WTC11 (cell line): ENCODE measurements around the gene RASGRP4. TPM values are rescaled to one million over a fixed set of nuclear protein-coding genes. Genes with fewer than 3 reads are reported as not detected.

Source experiments
- ATAC-seq: fragments of 200-7000 bp; cut with Tn5 transposase; 2 replicates; pipeline ENCODE4 v1.10.0; 2021; ENCODE audit warnings: mild to moderate bottlenecking, moderate library complexity
- CTCF ChIA-PET: fragments of 300-600 bp; sonication (Branson Sonifier 250); formaldehyde crosslinking; loops from one replicate; lab custom pipeline; 2021; ENCODE audit warnings: antibody characterized with exemption; lab: Charles Lee
- POLR2A ChIA-PET: fragments of 350-600 bp; sonication (Branson Sonifier 250); formaldehyde crosslinking; loops from one replicate; lab custom pipeline; 2021; ENCODE audit warnings: antibody characterized with exemption; lab: Charles Lee
- DNase-seq: peaks from one replicate; pipeline ENCODE4 v3.0.0; 2021; ENCODE audit warnings: low spot score
- H3K27ac Mint-ChIP-seq: 2 replicates; pipeline ENCODE4 v1.8.0; 2021; ENCODE audit warnings: mixed read lengths
- H3K27me3 Mint-ChIP-seq: 2 replicates; pipeline ENCODE4 v1.8.0; 2021; ENCODE audit warnings: low read depth, mild to moderate bottlenecking, moderate library complexity, mixed read lengths
- H3K36me3 Mint-ChIP-seq: 2 replicates; pipeline ENCODE4 v1.8.0; 2021; ENCODE audit warnings: mixed read lengths
- H3K4me1 Mint-ChIP-seq: 2 replicates; pipeline ENCODE4 v1.8.0; 2022; ENCODE audit warnings: mixed read lengths
- H3K4me3 Mint-ChIP-seq: 2 replicates; pipeline ENCODE4 v1.8.0; 2021; ENCODE audit warnings: mild to moderate bottlenecking, moderate library complexity, mixed read lengths
- H3K9me3 Mint-ChIP-seq: 2 replicates; pipeline ENCODE4 v1.8.0; 2021; ENCODE audit warnings: mixed read lengths
- CBFB ChIP-seq: sonication (generic); formaldehyde crosslinking; IDR thresholded peaks from 2 replicates; pipeline ENCODE4 v1.8.1; 2022; ENCODE audit warnings: mild to moderate bottlenecking, low read depth, missing genetic modification reagents
- CREM ChIP-seq: sonication (generic); formaldehyde crosslinking; IDR thresholded peaks from 2 replicates; pipeline ENCODE4 v1.8.1; 2022; ENCODE audit warnings: mild to moderate bottlenecking, missing genetic modification reagents, moderate library complexity
- E2F5 ChIP-seq: sonication (generic); formaldehyde crosslinking; IDR thresholded peaks from 2 replicates; pipeline ENCODE4 v1.8.1; 2022; ENCODE audit warnings: mild to moderate bottlenecking, moderate library complexity, missing genetic modification reagents
- EMX1 ChIP-seq: fragments of 250-450 bp; sonication (Bioruptor Pico); IDR thresholded peaks from 2 replicates; pipeline ENCODE4 v1.8.0; 2021; ENCODE audit warnings: mild to moderate bottlenecking
- FOXJ3 ChIP-seq: sonication (generic); formaldehyde crosslinking; IDR thresholded peaks from 2 replicates; pipeline ENCODE4 v1.9.0; 2021; ENCODE audit warnings: missing genetic modification reagents, mild to moderate bottlenecking, borderline replicate concordance
- IRF1 ChIP-seq: sonication (generic); formaldehyde crosslinking; IDR thresholded peaks from 2 replicates; pipeline ENCODE4 v1.8.0; 2023; ENCODE audit warnings: missing genetic modification reagents
- JUN ChIP-seq: sonication (generic); formaldehyde crosslinking; IDR thresholded peaks from 2 replicates; pipeline ENCODE4 v1.8.0; 2023; ENCODE audit warnings: mild to moderate bottlenecking, missing genetic modification reagents
- MXD4 ChIP-seq: fragments of 250-450 bp; sonication (Bioruptor Pico); IDR thresholded peaks from 2 replicates; pipeline ENCODE4 v1.8.0; 2021; ENCODE audit warnings: mild to moderate bottlenecking, moderate library complexity, borderline replicate concordance
- NR2C2 ChIP-seq: sonication (generic); formaldehyde crosslinking; IDR thresholded peaks from 2 replicates; pipeline ENCODE4 v1.8.0; 2022; ENCODE audit warnings: mild to moderate bottlenecking, missing genetic modification reagents
- RELA ChIP-seq: sonication (generic); formaldehyde crosslinking; IDR thresholded peaks from 2 replicates; pipeline ENCODE4 v1.8.1; 2022; ENCODE audit warnings: missing genetic modification reagents, mild to moderate bottlenecking, borderline replicate concordance
- TP53 ChIP-seq: sonication (generic); formaldehyde crosslinking; IDR thresholded peaks from 2 replicates; pipeline ENCODE4 v1.8.1; 2023; ENCODE audit warnings: mild to moderate bottlenecking, missing genetic modification reagents
- USF1 ChIP-seq: sonication (generic); formaldehyde crosslinking; IDR thresholded peaks from 2 replicates; pipeline ENCODE4 v1.8.0; 2022; ENCODE audit warnings: mild to moderate bottlenecking, missing genetic modification reagents
- ZNF416 ChIP-seq: fragments of 250-450 bp; sonication (Bioruptor Pico); IDR thresholded peaks from 2 replicates; pipeline ENCODE4 v1.9.0; 2021; ENCODE audit warnings: mild to moderate bottlenecking, inconsistent platforms
- total RNA-seq: library from RNA; stranded (reverse); gene quantifications from 3 replicates; pipeline ENCODE4 v1.2.3, GENCODE V29; 2021
- TF ChIP-seq, protein P1 (sequence below): sonication (generic); formaldehyde crosslinking; IDR thresholded peaks from 2 replicates; pipeline ENCODE4 v1.8.1; 2022; ENCODE audit warnings: missing genetic modification reagents, borderline replicate concordance
- TF ChIP-seq, protein P2 (sequence below): fragments of 250-450 bp; sonication (Bioruptor Pico); IDR thresholded peaks from 2 replicates; pipeline ENCODE4 v1.9.0; 2021; ENCODE audit warnings: mild to moderate bottlenecking
- TF ChIP-seq, protein P3 (sequence below): sonication (generic); formaldehyde crosslinking; IDR thresholded peaks from 2 replicates; pipeline ENCODE4 v1.8.1; 2022; ENCODE audit warnings: low read depth, mild to moderate bottlenecking, moderate library complexity, missing genetic modification reagents, borderline replicate concordance
- TF ChIP-seq, protein P4 (sequence below): fragments of 200-600 bp; IDR thresholded peaks from 2 replicates; pipeline ENCODE4 v1.8.0; 2022; ENCODE audit warnings: antibody characterized with exemption
- TF ChIP-seq, protein P5 (sequence below): fragments of 250-450 bp; sonication (Bioruptor Pico); IDR thresholded peaks from 2 replicates; pipeline ENCODE4 v1.9.0; 2021; ENCODE audit warnings: mild to moderate bottlenecking
- TF ChIP-seq, protein P6 (sequence below): sonication (generic); formaldehyde crosslinking; IDR thresholded peaks from 2 replicates; pipeline ENCODE4 v1.8.1; 2022; ENCODE audit warnings: mild to moderate bottlenecking, missing genetic modification reagents, moderate library complexity, borderline replicate concordance

The RASGRP4 gene
- total RNA-seq, 1 experiment from 2014 or later = 2.5 TPM

DNA sequence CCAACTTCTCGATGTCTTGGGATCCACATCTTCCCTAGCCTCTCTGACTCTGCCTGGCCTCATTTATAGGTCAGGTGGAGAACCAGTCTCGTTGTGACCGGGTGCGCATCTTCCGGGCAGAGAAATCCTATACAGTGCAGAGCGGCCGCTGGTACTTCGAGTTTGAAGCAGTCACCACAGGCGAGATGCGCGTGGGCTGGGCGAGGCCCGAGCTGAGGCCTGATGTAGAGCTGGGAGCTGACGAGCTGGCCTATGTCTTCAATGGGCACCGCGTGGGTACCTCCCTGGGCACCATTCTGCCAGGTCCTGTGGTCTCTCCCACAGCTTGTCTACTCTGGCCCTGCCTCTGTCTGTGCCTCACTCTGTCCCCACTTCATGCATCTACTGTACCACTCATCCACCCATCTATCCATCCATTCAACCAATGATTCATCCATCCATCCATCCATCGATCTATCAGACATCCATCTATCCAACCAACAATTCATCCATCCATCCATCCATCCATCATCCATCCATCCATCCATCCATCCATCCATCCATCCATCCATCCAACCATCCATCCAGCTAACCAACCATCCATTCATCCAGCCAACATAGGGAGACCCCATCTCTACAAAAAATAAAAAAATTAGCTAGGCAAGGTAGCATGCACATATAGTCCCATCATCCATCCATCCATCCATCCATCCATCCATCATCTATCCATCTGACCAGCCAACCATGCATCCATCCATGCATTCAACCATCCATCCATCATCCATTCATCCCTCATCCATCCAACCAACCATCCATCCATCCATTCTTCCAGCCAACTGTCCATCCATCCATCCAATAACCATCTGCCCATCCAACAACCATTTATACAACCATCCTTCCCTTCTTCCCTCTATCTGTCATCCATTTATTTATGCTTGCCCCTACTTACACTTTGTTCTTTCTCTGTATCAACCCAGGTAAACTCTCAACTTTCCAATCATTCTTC is 41.8 kb upstream of the RASGRP4 start:
- no peaks in the 10 kb centered on the region for H3K9me3 Mint-ChIP-seq
- H3K27me3 Mint-ChIP-seq = no peaks in the 10 kb centered on the region
- DNase-seq (no peak), ATAC-seq (no peak)
- TF ChIP-seq, protein P1, sequence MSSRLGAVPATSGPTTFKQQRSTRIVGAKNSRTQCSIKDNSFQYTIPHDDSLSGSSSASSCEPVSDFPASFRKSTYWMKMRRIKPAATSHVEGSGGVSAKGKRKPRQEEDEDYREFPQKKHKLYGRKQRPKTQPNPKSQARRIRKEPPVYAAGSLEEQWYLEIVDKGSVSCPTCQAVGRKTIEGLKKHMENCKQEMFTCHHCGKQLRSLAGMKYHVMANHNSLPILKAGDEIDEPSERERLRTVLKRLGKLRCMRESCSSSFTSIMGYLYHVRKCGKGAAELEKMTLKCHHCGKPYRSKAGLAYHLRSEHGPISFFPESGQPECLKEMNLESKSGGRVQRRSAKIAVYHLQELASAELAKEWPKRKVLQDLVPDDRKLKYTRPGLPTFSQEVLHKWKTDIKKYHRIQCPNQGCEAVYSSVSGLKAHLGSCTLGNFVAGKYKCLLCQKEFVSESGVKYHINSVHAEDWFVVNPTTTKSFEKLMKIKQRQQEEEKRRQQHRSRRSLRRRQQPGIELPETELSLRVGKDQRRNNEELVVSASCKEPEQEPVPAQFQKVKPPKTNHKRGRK (CRISPR knock-in tag) = no peak
- TF ChIP-seq CBFB (CRISPR knock-in tag) (no peak), E2F5 (CRISPR knock-in tag) (no peak), FOXJ3 (CRISPR knock-in tag) (no peak), NR2C2 (CRISPR knock-in tag) (no peak), MXD4 (no peak), TP53 (CRISPR knock-in tag) (no peak), RELA (CRISPR knock-in tag) (no peak)
- TF ChIP-seq, protein P2, sequence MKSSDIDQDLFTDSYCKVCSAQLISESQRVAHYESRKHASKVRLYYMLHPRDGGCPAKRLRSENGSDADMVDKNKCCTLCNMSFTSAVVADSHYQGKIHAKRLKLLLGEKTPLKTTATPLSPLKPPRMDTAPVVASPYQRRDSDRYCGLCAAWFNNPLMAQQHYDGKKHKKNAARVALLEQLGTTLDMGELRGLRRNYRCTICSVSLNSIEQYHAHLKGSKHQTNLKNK (CRISPR knock-in tag) = no peak
- ChIA-PET POLR2A (no interaction called here), CTCF (no interaction called here)
- peaks cover 4% of the 10 kb centered on the region; the same call in 1 of the 2 replicates for H3K4me1 Mint-ChIP-seq
- H3K4me3 Mint-ChIP-seq = no peak overlapping the region
- H3K36me3 Mint-ChIP-seq = peaks cover 32% of the 10 kb centered on the region
- no peak overlapping the region for H3K27ac Mint-ChIP-seq

- H3K27ac Mint-ChIP-seq = no peak overlapping the region
- DNase-seq (no peak), ATAC-seq (no peak)
- ChIA-PET CTCF (interaction anchor here (1.3 kb wide), 1 partner anchor 63 kb away, joined by 5 read pairs; the partner anchor contains the start of gene FAM98C), POLR2A (no interaction called here)
- no peaks in the 10 kb centered on the region for H3K27me3 Mint-ChIP-seq
- H3K4me1 Mint-ChIP-seq = peaks cover 4% of the 10 kb centered on the region; the same call in 1 of the 2 replicates
- H3K9me3 Mint-ChIP-seq = 0 out of 2 replicates have a peak, but pooled peaks cover 3% of the 10 kb centered on the region
- H3K36me3 Mint-ChIP-seq = peaks cover 37% of the 10 kb centered on the region
- no peak overlapping the region for H3K4me3 Mint-ChIP-seq
- TF ChIP-seq IRF1 (CRISPR knock-in tag) = no peak
- TF ChIP-seq EMX1 = no peak
- TF ChIP-seq RELA (CRISPR knock-in tag) = no peak
- TF ChIP-seq JUN (CRISPR knock-in tag) = no peak
- TF ChIP-seq USF1 (CRISPR knock-in tag) = no peak
- TF ChIP-seq CREM (CRISPR knock-in tag) = no peak
- TF ChIP-seq, protein P3, sequence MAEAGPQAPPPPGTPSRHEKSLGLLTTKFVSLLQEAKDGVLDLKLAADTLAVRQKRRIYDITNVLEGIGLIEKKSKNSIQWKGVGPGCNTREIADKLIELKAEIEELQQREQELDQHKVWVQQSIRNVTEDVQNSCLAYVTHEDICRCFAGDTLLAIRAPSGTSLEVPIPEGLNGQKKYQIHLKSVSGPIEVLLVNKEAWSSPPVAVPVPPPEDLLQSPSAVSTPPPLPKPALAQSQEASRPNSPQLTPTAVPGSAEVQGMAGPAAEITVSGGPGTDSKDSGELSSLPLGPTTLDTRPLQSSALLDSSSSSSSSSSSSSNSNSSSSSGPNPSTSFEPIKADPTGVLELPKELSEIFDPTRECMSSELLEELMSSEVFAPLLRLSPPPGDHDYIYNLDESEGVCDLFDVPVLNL = no peak
- TF ChIP-seq, protein P4, sequence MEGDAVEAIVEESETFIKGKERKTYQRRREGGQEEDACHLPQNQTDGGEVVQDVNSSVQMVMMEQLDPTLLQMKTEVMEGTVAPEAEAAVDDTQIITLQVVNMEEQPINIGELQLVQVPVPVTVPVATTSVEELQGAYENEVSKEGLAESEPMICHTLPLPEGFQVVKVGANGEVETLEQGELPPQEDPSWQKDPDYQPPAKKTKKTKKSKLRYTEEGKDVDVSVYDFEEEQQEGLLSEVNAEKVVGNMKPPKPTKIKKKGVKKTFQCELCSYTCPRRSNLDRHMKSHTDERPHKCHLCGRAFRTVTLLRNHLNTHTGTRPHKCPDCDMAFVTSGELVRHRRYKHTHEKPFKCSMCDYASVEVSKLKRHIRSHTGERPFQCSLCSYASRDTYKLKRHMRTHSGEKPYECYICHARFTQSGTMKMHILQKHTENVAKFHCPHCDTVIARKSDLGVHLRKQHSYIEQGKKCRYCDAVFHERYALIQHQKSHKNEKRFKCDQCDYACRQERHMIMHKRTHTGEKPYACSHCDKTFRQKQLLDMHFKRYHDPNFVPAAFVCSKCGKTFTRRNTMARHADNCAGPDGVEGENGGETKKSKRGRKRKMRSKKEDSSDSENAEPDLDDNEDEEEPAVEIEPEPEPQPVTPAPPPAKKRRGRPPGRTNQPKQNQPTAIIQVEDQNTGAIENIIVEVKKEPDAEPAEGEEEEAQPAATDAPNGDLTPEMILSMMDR = no peak
- TF ChIP-seq, protein P5, sequence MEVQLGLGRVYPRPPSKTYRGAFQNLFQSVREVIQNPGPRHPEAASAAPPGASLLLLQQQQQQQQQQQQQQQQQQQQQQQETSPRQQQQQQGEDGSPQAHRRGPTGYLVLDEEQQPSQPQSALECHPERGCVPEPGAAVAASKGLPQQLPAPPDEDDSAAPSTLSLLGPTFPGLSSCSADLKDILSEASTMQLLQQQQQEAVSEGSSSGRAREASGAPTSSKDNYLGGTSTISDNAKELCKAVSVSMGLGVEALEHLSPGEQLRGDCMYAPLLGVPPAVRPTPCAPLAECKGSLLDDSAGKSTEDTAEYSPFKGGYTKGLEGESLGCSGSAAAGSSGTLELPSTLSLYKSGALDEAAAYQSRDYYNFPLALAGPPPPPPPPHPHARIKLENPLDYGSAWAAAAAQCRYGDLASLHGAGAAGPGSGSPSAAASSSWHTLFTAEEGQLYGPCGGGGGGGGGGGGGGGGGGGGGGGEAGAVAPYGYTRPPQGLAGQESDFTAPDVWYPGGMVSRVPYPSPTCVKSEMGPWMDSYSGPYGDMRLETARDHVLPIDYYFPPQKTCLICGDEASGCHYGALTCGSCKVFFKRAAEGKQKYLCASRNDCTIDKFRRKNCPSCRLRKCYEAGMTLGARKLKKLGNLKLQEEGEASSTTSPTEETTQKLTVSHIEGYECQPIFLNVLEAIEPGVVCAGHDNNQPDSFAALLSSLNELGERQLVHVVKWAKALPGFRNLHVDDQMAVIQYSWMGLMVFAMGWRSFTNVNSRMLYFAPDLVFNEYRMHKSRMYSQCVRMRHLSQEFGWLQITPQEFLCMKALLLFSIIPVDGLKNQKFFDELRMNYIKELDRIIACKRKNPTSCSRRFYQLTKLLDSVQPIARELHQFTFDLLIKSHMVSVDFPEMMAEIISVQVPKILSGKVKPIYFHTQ (CRISPR knock-in tag) = no peak
- no peak for TF ChIP-seq ZNF416 (CRISPR knock-in tag)
- TF ChIP-seq, protein P6, sequence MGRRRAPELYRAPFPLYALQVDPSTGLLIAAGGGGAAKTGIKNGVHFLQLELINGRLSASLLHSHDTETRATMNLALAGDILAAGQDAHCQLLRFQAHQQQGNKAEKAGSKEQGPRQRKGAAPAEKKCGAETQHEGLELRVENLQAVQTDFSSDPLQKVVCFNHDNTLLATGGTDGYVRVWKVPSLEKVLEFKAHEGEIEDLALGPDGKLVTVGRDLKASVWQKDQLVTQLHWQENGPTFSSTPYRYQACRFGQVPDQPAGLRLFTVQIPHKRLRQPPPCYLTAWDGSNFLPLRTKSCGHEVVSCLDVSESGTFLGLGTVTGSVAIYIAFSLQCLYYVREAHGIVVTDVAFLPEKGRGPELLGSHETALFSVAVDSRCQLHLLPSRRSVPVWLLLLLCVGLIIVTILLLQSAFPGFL (CRISPR knock-in tag) = no peak
Measured at GRCh38 chr19:38466050-38466449, 40.0 kb upstream of the RASGRP4 start.
